Measurements from ENCODE around the gene UBXN2A. TPM values are rescaled to one million over a fixed set of nuclear protein-coding genes. Genes with fewer than 3 reads are reported as not detected.

The UBXN2A gene
- total and polyA plus RNA-seq, 2 experiments from 2014 or later, result 14.7 to 19.3 TPM

GRCh38 chr2:23926750-23927571 is 13.3 kb upstream of the UBXN2A start, which contains the start of gene ATAD2B:
TSS of gene ATAD2B (minus strand) at chr2:23927123. CDS start at chr2:23926770, 353 bp downstream.
- Histone ChIP-seq H3K4me3 (peak within 1 kb of the TSS; percentile 82), H3K9me3 (ENCODE audit: low read depth) (no peaks in the 10 kb centered on the region), H3K36me3 (no peaks in the 10 kb centered on the region), H3K27ac (peak within 1 kb of the TSS; percentile 98), H3K4me1 (ENCODE audit: low read depth) (peaks cover 14% of the 10 kb centered on the region), H3K27me3 (no peaks in the 10 kb centered on the region)
- TF ChIP-seq, protein P1, sequence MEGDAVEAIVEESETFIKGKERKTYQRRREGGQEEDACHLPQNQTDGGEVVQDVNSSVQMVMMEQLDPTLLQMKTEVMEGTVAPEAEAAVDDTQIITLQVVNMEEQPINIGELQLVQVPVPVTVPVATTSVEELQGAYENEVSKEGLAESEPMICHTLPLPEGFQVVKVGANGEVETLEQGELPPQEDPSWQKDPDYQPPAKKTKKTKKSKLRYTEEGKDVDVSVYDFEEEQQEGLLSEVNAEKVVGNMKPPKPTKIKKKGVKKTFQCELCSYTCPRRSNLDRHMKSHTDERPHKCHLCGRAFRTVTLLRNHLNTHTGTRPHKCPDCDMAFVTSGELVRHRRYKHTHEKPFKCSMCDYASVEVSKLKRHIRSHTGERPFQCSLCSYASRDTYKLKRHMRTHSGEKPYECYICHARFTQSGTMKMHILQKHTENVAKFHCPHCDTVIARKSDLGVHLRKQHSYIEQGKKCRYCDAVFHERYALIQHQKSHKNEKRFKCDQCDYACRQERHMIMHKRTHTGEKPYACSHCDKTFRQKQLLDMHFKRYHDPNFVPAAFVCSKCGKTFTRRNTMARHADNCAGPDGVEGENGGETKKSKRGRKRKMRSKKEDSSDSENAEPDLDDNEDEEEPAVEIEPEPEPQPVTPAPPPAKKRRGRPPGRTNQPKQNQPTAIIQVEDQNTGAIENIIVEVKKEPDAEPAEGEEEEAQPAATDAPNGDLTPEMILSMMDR (IDR thresholded peaks at IDR 0.05; ENCODE audit: low read depth, low read length), result peak; percentile 71
- DNase-seq (ENCODE audit: low read depth in 1 of 2, low spot score in 1 of 2), result peak; percentile 96 to 97

- H3K9me3 ChIP-seq (ENCODE audit: low read depth), result no peaks in the 10 kb centered on the region
- H3K4me1 ChIP-seq (ENCODE audit: low read depth), result no peaks in the 10 kb centered on the region
- no peak for DNase-seq (ENCODE audit: low read depth in 1 of 2, low spot score in 1 of 2)
- no peak overlapping the region for H3K27ac ChIP-seq
- H3K4me3 ChIP-seq, result no peak overlapping the region
- H3K36me3 ChIP-seq, result no peaks in the 10 kb centered on the region
- TF ChIP-seq, protein P1 (IDR thresholded peaks at IDR 0.05; ENCODE audit: low read depth, low read length), result no peak
- no peaks in the 10 kb centered on the region for H3K27me3 ChIP-seq
Measured at GRCh38 chr2:23934259-23934658, 6.0 kb upstream of the UBXN2A start.

DNA sequence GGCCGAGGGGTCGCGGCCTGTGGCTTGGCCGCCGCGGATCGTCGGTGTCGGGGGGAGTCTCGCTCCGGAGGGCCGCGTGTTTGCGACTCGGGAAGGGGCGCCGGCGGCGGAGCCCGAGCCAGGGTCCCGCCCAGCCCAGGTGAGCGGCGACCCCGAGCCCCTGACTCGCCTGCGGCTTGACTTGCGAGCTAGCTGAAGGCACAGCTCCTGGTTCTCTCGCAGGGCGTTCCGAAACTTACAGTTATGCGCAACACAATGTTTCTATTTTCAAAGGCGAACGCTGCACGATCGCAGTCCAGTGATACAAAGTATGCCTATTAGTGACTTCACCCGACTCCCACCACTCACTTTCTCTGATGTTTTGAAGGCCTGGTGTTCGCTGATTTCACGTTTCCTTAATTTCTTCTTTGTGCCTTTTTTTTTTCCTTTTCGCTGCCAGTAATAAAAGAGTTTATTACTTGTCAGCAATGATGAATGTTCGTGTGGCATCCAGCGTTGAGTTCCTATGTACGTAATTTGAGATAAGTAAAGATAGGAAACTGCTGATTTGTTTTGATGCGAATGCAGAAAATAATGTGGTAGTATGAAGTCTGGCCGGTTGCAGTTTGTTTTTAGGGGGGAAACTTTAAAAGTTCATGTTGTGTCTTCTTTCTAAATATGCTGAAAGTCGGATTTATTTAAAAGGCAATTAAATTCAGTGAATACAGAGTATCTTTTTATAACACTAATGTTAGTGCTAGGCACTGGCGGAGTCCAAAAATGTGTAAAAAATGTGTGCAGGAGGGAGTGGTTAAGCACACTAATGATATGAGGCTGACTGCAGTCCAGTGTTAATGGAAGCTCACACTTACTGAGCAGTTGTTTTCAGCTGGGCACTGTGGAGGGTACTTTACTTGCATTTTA is 706 bp downstream of the UBXN2A start:
- peaks cover 3% of the 10 kb centered on the region for H3K4me1 ChIP-seq (ENCODE audit: low read depth)
- peak; percentile 59 to 66 for DNase-seq (ENCODE audit: low read depth in 1 of 2, low spot score in 1 of 2)
- peak overlapping the region; percentile 73 for H3K4me3 ChIP-seq
- peak overlapping the region; percentile 98 for H3K27ac ChIP-seq
- H3K9me3 ChIP-seq (ENCODE audit: low read depth), result no peaks in the 10 kb centered on the region
- no peaks in the 10 kb centered on the region for H3K36me3 ChIP-seq
- no peaks in the 10 kb centered on the region for H3K27me3 ChIP-seq
- TF ChIP-seq, protein P1 (IDR thresholded peaks at IDR 0.05; ENCODE audit: low read depth, low read length), result no peak

DNA sequence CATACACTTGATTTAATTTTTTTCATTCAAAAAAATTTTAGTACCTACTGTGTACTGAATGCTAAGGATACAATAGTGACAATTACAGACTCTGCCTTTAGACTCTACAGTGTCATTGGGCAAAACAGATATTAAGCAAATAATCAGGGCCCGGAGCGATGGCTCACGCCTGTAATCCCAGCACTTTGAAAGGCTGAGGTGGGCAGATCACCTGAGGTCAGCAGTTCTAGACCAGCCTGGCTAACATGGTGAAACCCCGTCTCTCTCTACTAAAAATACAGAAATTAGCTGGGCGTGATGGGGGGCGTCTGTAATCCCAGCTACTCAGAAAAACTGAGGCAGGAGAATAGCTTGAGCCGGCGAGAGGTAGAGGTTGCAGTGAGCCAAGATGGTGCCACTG is 1.4 kb downstream of the UBXN2A start:
- H3K36me3 ChIP-seq, result no peaks in the 10 kb centered on the region
- no peaks in the 10 kb centered on the region for H3K27me3 ChIP-seq
- TF ChIP-seq, protein P1 (IDR thresholded peaks at IDR 0.05; ENCODE audit: low read depth, low read length), result no peak
- DNase-seq (ENCODE audit: low read depth in 1 of 2, low spot score in 1 of 2), result no peak
- H3K27ac ChIP-seq, result peak overlapping the region; percentile 98
- peaks cover 3% of the 10 kb centered on the region for H3K4me1 ChIP-seq (ENCODE audit: low read depth)
- no peaks in the 10 kb centered on the region for H3K9me3 ChIP-seq (ENCODE audit: low read depth)
- peak overlapping the region; percentile 73 for H3K4me3 ChIP-seq

DNA sequence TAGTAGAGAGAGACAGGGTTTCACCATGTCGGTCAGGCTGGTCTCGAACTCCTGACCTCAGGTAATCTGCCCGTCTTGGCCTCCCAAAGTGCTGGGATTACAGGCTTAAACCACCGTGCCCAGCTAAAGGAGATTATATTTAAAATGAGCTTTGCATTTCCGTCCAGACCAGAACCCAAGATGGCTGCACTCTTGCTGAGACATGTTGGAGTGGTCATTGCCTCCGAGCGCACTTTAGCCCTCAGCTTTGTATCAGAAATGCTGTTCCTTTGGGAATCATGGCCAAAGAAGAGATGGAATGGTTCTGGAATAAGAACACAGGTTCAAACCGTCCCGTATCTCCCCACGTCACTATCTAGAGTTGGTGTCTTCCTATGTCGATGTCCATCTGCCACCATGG is 3.4 kb downstream of the UBXN2A start:
- TF ChIP-seq, protein P1 (IDR thresholded peaks at IDR 0.05; ENCODE audit: low read depth, low read length), result no peak
- no peaks in the 10 kb centered on the region for H3K27me3 ChIP-seq
- H3K36me3 ChIP-seq, result no peaks in the 10 kb centered on the region
- H3K4me3 ChIP-seq, result no peak overlapping the region
- H3K27ac ChIP-seq, result no peak overlapping the region
- no peaks in the 10 kb centered on the region for H3K9me3 ChIP-seq (ENCODE audit: low read depth)
- peaks cover 3% of the 10 kb centered on the region for H3K4me1 ChIP-seq (ENCODE audit: low read depth)
- no peak for DNase-seq (ENCODE audit: low read depth in 1 of 2, low spot score in 1 of 2)

All from cardiac muscle cell (in vitro differentiated cells and primary cell).